Inflammatory macrophage treated with lipopolysaccharide for 1 hour (primary cell): Measurements from ENCODE around the gene OTOF.
A peak's percentile ranks its signal among the peaks of the same experiment; 100 is the strongest.
"Not testable (repeated sequence)": the region's sequence is repeated elsewhere in the genome, so short reads cannot be mapped to it uniquely, and the experiment has no call there.

ENCODE experiments used
- DNase-seq, 2 donors: peaks; one replicate each; pipeline ENCODE4 v3.0.0-alpha.2; 2020 to 2022

OTOF gene

GRCh38 chr2:26479131-26479788, 1.3 kb upstream of the OTOF start:
- DNase-seq: no peak

DNA sequence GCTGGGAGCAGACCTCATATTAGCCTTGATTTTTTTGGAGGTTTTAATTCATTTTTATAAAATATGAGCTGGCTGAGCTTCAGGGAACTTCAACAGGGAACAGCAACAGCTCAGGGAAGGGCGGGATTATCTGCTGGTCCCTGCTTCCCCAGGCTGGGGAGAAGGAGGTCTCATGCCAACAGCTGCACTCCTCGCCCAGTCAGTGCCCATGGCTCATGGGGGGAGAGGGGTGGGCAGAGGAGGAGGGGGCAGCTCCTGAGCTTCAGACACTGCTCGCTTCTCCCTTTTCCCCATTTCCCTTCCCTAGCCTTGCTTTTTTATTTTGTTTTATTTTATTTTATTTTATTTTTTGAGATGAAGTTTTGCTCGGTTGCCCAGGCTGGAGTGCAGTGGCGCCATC, 442 bp upstream of the OTOF start:
- no peak for DNase-seq

DNA sequence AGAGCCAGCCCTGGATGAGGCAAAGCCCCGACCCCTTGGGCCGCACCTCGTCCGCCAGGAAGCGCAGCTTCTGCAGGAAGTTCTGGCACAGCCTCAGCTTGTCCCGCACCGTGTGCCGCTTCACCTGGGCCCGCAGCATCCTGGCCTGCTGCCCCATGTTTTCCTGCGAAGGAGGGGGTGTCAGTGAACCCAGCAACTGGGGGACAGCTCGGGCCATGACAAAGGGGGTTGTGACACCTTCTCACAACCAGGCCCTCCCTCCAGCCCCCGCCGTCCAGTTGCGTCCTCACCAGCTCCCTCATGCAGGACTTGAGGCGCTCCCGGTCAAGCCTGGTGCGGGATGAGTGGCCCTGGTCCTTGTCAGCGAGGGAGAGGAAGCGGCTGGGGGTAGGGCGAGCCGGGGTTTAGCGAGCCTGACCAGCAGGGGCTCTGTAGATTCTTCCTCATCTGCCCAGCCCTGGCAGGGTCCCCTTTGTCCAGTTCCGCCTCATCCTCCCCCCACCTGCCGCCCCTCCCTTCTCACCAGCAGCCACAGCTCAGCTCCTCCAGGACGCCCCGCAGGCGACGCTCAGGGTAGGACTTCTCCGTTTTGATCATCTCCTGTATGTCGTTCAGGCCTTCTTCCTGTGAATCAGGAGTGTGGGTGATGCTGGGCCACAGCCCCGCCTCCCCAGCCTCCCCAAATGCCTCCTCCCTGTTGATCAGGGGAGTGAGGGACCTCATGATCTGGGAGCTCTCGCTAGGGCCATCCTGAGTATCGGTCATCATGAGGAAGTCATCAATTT, 606 bp downstream of the OTOF start:
- no peak for DNase-seq

GRCh38 chr2:26475832-26476501, 2.0 kb downstream of the OTOF start:
- no peak for DNase-seq

- no peak for DNase-seq
Observed at GRCh38 chr2:26475037-26475436, 2.9 kb downstream of the OTOF start.

DNA sequence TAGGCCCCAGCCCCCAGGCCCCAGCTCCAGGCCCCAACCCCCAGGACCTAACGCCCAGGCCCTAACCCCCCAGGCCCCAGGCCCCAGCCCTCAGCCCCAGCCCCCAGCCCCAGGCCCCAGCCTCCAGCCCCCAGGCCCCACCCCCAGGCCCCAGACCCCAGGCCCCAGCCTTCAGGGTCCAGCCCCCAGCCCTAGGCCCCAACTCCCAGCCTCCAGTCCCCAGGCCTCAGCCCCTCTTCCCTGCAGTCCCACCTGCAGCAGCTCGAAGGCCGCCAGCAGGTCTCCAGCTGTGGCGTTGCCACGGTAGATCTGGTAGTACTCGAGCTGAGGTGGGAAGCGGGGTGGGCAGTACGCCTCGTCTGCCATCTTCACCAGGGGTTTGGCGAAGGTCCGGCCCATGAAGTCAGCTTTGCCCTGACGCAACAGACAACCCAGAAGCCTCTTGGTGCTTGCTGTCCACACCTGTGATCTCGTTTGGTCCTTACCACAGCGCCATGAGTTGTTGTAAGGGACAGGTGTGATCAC, 3.6 kb downstream of the OTOF start:
- no peak for DNase-seq

- no peak for DNase-seq
Observed at GRCh38 chr2:26473796-26474195, 4.1 kb downstream of the OTOF start.

DNA sequence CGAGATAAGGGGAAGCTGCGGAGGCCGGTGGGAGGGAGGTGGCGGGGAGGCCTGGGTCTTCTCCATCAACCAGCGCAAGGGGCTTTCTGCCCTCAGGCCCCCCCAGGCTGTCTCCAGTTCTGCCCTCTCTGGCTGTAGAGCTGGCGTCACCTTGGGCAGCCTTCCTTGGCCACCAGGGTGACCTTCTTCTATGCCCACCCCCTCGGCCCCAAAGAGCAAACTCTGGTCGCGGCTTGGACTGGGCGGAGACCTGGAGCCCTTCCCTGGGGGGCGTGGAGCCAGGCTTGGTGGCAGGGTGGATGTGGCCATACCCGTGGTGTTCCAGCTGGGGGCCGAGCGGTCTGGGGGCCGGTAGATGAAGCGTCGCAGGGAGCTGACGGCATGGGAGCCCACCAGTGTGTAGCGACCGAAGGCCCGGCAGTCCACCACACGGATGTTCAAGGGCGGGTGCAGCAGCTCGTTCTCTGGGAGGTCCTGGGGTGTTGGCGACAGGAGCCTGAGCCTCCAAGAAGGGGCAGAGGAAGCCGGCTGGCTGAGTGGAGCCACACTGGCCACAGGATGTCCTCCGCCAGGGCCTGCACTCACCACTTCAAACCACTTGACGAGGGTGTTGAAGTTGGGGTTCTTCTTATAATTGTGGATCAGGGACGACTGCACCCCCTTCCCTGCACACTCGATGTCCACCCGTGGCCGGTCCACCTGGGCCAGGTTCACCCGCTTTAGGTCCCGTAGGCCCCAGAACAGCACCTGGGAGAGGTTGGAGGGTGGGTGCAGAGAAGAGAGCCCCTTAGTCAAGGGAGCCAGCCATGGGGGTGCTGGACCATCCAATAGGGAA, 4.9 kb downstream of the OTOF start:
- no peak for DNase-seq

GRCh38 chr2:26471766-26472706, 5.9 kb downstream of the OTOF start:
- no peak for DNase-seq

- DNase-seq: no peak
Observed at GRCh38 chr2:26471289-26471688, 6.6 kb downstream of the OTOF start.

- no peak for DNase-seq
Observed at GRCh38 chr2:26470601-26471260, 7.2 kb downstream of the OTOF start.

DNA sequence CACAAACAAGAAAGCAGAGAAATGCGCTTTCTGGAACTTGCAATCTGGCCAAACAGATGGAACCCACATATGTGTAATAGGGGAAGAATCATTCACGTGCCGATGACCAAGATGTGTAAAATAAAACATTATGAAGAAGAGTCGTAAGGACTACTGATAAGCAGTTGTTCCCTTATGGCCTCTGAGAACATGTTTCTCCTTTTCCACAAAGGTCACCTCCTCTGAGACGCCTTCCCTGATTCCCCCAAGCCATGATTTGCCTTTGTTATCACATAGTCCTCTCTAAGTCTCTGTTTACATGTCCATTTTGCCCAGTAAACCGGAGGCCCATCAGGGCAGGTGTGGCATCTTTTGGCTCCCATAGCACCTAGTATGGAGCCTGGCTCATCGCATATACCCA, 8.0 kb downstream of the OTOF start:
- DNase-seq: no peak

DNA sequence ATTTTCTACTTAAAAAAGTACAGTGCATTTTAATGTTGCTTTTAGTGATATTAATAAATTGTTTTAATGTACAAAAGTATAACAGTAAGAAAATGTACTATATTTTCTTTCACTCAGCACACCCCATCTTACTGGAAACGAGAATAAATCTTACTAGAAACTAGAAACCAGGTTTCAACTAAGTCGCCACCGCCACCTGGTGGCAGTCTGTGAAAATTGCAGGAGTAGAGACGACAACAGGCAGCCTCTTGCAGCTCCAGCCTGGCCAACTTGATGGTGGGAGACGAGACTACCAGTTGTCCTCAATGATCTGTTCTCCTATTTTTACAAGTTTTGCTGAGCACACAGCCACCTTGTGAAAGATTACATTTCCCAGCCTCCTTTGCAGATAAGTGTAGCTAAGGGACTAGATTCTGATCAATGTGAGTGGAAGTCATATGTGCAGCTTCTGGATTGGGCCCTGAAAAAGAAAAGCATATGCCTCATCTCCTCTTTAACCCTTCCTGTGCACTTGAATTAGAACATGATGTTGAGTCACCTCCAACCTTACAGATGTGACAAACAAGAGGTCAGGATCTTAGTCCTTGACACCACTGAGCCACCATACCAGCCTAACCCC, 8.7 kb downstream of the OTOF start:
- DNase-seq: peak; percentile 57 to 96

GRCh38 chr2:26468544-26468943, 9.4 kb downstream of the OTOF start:
- not testable (repeated sequence) for DNase-seq

GRCh38 chr2:26466662-26467310, 11.1 kb downstream of the OTOF start:
- no peak for DNase-seq

DNA sequence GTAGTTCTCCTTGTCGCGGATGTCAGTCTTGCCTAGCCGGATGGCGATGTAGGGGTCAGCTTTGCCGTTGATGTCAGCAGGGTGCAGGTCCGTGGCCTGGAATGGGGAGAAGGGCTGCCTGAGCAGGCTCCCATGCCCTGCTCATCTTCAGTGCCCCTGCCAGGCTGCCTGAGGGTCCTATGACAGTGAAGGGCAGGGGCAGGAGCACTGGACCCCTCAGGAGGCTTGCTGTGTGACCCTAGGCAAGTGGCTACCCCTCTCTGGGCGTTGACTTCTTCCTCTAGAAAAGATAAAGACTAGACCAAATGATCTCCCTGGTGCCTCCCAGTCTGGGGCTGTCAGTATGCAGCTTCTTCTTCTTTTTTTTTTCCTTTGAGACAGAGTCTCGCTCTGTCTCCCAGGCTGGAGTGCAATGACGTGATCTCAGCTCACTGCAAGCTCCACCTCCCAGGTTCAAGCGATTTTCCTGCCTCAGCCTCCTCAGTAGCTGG, 11.9 kb downstream of the OTOF start:
- no peak for DNase-seq

GRCh38 chr2:26465266-26465925, 12.5 kb downstream of the OTOF start:
- DNase-seq: no peak

DNA sequence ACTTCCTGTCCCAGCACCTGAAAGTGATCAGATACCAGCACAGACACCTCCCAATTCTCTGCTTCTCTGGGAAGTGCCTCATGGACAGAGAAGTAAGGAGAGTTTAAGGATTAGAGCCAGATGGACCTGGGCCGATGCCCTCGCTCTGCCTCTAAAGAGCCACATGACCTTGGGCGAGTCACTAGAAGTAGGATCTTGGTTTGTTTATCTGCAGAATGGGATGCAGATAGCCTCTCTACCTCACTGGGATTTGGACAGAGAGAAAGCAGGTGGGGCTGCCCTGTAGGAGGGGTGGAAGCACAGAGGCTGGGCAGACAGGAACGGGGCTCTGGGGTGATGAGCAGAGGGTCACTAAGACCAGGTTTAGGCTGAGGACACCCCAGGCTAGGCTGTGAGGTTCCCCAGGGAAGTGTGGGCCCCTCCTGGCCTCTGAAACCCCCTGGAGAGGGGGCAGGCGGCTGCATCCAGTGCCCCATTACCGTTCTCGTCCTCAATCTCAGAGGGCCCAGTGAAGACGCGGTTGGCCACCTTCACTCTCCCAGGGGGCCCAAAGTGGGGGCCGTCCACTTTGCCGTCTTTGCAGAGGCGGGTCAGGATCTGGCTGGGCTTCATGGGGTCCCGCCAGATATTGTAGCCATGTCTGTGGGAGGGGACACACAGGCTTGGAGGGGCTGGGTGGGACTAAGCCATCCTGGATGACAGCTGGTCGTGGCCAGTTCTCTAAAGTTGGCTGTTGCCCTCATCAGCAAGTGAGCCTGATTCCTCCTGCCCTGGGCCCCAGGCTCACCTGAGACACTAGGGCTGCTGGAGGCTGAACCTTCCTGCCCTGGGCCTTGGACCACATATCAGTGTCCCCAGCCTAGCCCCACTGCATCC, 13.3 kb downstream of the OTOF start:
- DNase-seq: no peak
